GM12878 (cell line): ENCODE results near the gene TOLLIP. TPM values are rescaled to one million over a fixed set of nuclear protein-coding genes. Genes with fewer than 3 reads are reported as not detected.
"Not testable (repeated sequence)": the region's sequence is repeated elsewhere in the genome, so short reads cannot be mapped to it uniquely, and the experiment has no call there.

Experiments used
- ATAC-seq: fragments of 200-7000 bp; cut with Tn5 transposase; 3 replicates; pipeline ENCODE4 v1.9.1; 2020; ENCODE audit warnings: mild to moderate bottlenecking, moderate library complexity
- BruUV-seq: library from RNA; stranded (reverse); fragments of 400-500 nt; replicated peaks from 2 replicates; lab custom pipeline; 2021; lab: Mats Ljungman, UMichigan
- CTCF ChIA-PET: fragments of 300-600 bp; sonication (Branson Sonifier 250); formaldehyde crosslinking; extraction: SDS; loops from one replicate; lab custom pipeline; 2021; ENCODE audit warnings: inconsistent platforms; lab: Yijun Ruan, JAX
- POLR2A ChIA-PET: fragments of 350-600 bp; formaldehyde crosslinking; extraction: SDS; loops from one replicate; lab custom pipeline; 2021; ENCODE audit warnings: inconsistent platforms; lab: Charles Lee
- RAD21 ChIA-PET: fragments of 300-600 bp; sonication (Branson Sonifier 250); formaldehyde crosslinking; loops from one replicate; lab custom pipeline; 2023; ENCODE audit warnings: antibody characterized with exemption; ENCODE audit not compliant: unreplicated experiment; lab: Charles Lee
- SMC1A ChIA-PET: fragments of 300-600 bp; sonication (Branson Sonifier 250); formaldehyde crosslinking; loops from one replicate; lab custom pipeline; 2023; ENCODE audit not compliant: unreplicated experiment, uncharacterized antibody; lab: Charles Lee
- DNase-seq: peaks from one replicate; pipeline ENCODE4 v3.0.0-alpha.2; 2011; ENCODE audit warnings: low read depth, low spot score
- FAIRE-seq: peaks from 3 replicates; lab custom pipeline; 2011; peaks lifted over from hg19 to GRCh38; lab: Jason Lieb, UNC
- H2AFZ ChIP-seq: 2 replicates; pipeline ENCODE4 v1.6.0; 2011; ENCODE audit warnings: low read depth, low read length, control low read depth; ENCODE audit not compliant: control insufficient read depth
- H3K27ac ChIP-seq: 2 replicates; pipeline ENCODE4 v1.5.1; 2011; ENCODE audit warnings: control low read depth; ENCODE audit not compliant: control insufficient read depth, insufficient read depth
- H3K27me3 ChIP-seq, 2 experiments: replicated peaks in 1 of 2; 2 replicates each; pipeline versions ENCODE4 v1.6.0 to v1.6.1; 2011; ENCODE audit warnings: low read length in 1 of 2; ENCODE audit not compliant: control insufficient read depth in 2 of 2, insufficient read depth in 2 of 2
- H3K36me3 ChIP-seq, 2 experiments: 2 replicates each; pipeline ENCODE4 v1.5.1; 2011; ENCODE audit warnings: low read length in 1 of 2; ENCODE audit not compliant: control insufficient read depth in 2 of 2, insufficient read depth in 2 of 2
- H3K4me1 ChIP-seq: 2 replicates; pipeline ENCODE4 v1.6.1; 2011; ENCODE audit warnings: mild to moderate bottlenecking, low read length, moderate library complexity, mixed read lengths; ENCODE audit not compliant: control insufficient read depth, insufficient read depth
- H3K4me2 ChIP-seq: 2 replicates; pipeline ENCODE4 v1.6.0; 2011; ENCODE audit warnings: control low read depth; ENCODE audit not compliant: control insufficient read depth, insufficient read depth
- H3K4me3 ChIP-seq: fragments of 200-600 bp; sonication (generic); 2 replicates; pipeline ENCODE4 v1.5.1; 2016
- H3K79me2 ChIP-seq: 2 replicates; pipeline ENCODE4 v1.6.0; 2011; ENCODE audit warnings: low read length; ENCODE audit not compliant: control insufficient read depth, insufficient read depth
- H3K9ac ChIP-seq: 2 replicates; pipeline ENCODE4 v1.8.0; 2011; ENCODE audit warnings: low read length, control low read depth, mixed read lengths; ENCODE audit not compliant: control insufficient read depth, insufficient read depth
- H3K9me3 ChIP-seq: replicated peaks from 3 replicates; pipeline ENCODE4 v1.5.1; 2011; ENCODE audit warnings: mild to moderate bottlenecking, low read length; ENCODE audit not compliant: control insufficient read depth, insufficient read depth
- H4K20me1 ChIP-seq: 2 replicates; pipeline ENCODE4 v1.6.0; 2011; ENCODE audit not compliant: control insufficient read depth, insufficient read depth
- WGBS: methylation state at CpG from one replicate; pipeline ENCODE4 v1.1.6; 2016; ENCODE audit warnings: low lambda C conversion rate; ENCODE audit not compliant: insufficient replicate concordance, insufficient coverage; ENCODE audit errors: missing lambda C conversion rate; 5-methylcytosine and 5-hydroxymethylcytosine counted together
- in situ Hi-C: fragments of 300-500 bp; cut with MboI; formaldehyde crosslinking; loops from 9 replicates; pipeline ENCODE4 v1.14.3; 2018; ENCODE audit warnings: mixed read lengths
- intact Hi-C: fragments of 100-400 bp; cut with micrococcal nuclease; formaldehyde crosslinking; loops from one replicate; pipeline ENCODE4 v1.14.2; 2022; ENCODE audit not compliant: unreplicated experiment
- polyA plus RNA-seq, 11 experiments: library from polyadenylated mRNA; depleted of rRNA in 4 of 11; unstranded in 6 of 11; stranded (reverse) in 5 of 11; fragments of >200 nt; fragmentation: Nextera tagmentation in 4 of 11; fragmentation: Illumina TruSeq in 1 of 11; extraction: Ambion mirVana in 4 of 11; extraction: Trizol in 1 of 11; gene quantifications; 1 replicate in 1 of 11; 2 replicates in 10 of 11; pipeline versions ENCODE4 v1.2.1 to v1.2.3, GENCODE V29; 2011 to 2016; ENCODE audit warnings: inconsistent platforms in 2 of 11, missing spikeins in 2 of 11, low read depth in 1 of 11
- total RNA-seq, 4 experiments: library from RNA; depleted of rRNA in 3 of 4; stranded (reverse); fragments of >200 nt in 3 of 4; fragmentation: Illumina TruSeq in 1 of 4; extraction: Trizol in 1 of 4; gene quantifications; 2 replicates each; pipeline versions ENCODE4 v1.2.1 to v1.2.3, GENCODE V29; 2013 to 2021

Gene TOLLIP
- total and polyA plus RNA-seq, 10 of the 15 experiments (the other 5 are each of a cell fraction or from before 2014, with no cell fraction given), result 0.47 to 39.5 (median 21.6) TPM

DNA sequence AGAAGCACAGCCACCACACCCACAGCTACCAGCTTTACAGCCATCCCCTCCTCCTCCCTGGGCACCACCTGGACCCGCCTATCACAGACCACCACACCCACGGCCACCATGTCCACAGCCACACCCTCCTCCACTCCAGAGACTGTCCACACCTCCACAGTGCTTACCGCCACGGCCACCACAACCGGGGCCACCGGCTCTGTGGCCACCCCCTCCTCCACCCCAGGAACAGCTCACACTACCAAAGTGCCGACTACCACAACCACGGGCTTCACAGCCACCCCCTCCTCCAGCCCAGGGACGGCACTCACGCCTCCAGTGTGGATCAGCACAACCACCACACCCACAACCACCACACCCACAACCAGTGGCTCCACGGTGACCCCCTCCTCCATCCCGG lies 59.0 kb downstream of the TOLLIP start:
- H3K9me3 ChIP-seq, H3K79me2 ChIP-seq, H3K4me3 ChIP-seq, H3K27me3 ChIP-seq, BruUV-seq, DNase-seq, RAD21 ChIA-PET, H3K4me1 ChIP-seq, H3K27ac ChIP-seq, H2AFZ ChIP-seq, ATAC-seq, H4K20me1 ChIP-seq, intact Hi-C loops, SMC1A ChIA-PET, POLR2A ChIA-PET, H3K4me2 ChIP-seq, FAIRE-seq, CTCF ChIA-PET, in situ Hi-C loops, H3K9ac ChIP-seq, H3K36me3 ChIP-seq: not testable (repeated sequence)
- 68% methylated on average over 4 of the region's 12 CpGs for WGBS

DNA sequence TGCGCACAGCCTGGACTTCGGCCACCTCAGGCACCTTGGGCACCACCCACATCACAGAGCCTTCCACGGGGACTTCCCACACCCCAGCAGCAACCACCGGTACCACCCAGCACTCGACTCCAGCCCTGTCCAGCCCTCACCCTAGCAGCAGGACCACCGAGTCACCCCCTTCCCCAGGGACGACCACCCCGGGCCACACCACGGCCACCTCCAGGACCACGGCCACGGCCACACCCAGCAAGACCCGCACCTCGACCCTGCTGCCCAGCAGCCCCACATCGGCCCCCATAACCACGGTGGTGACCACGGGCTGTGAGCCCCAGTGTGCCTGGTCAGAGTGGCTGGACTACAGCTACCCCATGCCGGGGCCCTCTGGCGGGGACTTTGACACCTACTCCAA lies 60.5 kb downstream of the TOLLIP start:
- H3K36me3 ChIP-seq, FAIRE-seq, intact Hi-C loops, H3K9ac ChIP-seq, H3K79me2 ChIP-seq, H3K9me3 ChIP-seq, DNase-seq, SMC1A ChIA-PET, BruUV-seq, H3K27ac ChIP-seq, H4K20me1 ChIP-seq, H3K27me3 ChIP-seq, H3K4me2 ChIP-seq, H3K4me3 ChIP-seq, in situ Hi-C loops, POLR2A ChIA-PET, H2AFZ ChIP-seq, CTCF ChIA-PET, H3K4me1 ChIP-seq, RAD21 ChIA-PET, ATAC-seq: not testable (repeated sequence)
- WGBS, result 0% methylated on average over 1 of the region's 18 CpGs

DNA sequence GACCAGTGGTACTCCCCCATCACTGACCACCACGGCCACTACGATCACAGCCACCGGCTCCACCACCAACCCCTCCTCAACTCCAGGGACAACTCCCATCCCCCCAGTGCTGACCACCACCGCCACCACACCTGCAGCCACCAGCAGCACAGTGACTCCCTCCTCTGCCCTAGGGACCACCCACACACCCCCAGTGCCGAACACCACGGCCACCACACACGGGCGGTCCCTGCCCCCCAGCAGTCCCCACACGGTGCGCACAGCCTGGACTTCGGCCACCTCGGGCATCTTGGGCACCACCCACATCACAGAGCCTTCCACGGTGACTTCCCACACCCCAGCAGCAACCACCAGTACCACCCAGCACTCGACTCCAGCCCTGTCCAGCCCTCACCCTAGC lies 62.4 kb downstream of the TOLLIP start:
- H3K79me2 ChIP-seq, H3K4me1 ChIP-seq, H3K4me3 ChIP-seq, H3K9ac ChIP-seq, H3K27ac ChIP-seq, intact Hi-C loops, H2AFZ ChIP-seq, POLR2A ChIA-PET, SMC1A ChIA-PET, H3K9me3 ChIP-seq, CTCF ChIA-PET, H3K4me2 ChIP-seq, FAIRE-seq, BruUV-seq, in situ Hi-C loops, ATAC-seq, H3K27me3 ChIP-seq, DNase-seq, H4K20me1 ChIP-seq, RAD21 ChIA-PET, H3K36me3 ChIP-seq: not testable (repeated sequence)
- 87% methylated on average over 12 of the region's 14 CpGs for WGBS

DNA sequence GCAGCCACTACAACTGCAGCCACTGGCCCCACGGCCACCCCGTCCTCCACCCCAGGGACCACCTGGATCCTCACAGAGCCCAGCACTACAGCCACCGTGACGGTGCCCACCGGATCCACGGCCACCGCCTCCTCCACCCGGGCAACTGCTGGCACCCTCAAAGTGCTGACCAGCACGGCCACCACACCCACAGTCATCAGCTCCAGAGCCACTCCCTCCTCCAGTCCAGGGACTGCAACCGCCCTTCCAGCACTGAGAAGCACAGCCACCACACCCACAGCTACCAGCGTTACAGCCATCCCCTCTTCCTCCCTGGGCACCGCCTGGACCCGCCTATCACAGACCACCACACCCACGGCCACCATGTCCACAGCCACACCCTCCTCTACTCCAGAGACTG lies 63.1 kb downstream of the TOLLIP start:
- in situ Hi-C loops, CTCF ChIA-PET, POLR2A ChIA-PET, H3K36me3 ChIP-seq, ATAC-seq, FAIRE-seq, H2AFZ ChIP-seq, H3K9me3 ChIP-seq, RAD21 ChIA-PET, H3K79me2 ChIP-seq, H3K9ac ChIP-seq, DNase-seq, SMC1A ChIA-PET, H3K4me2 ChIP-seq, H3K4me3 ChIP-seq, BruUV-seq, H3K4me1 ChIP-seq, intact Hi-C loops, H3K27me3 ChIP-seq, H4K20me1 ChIP-seq, H3K27ac ChIP-seq: not testable (repeated sequence)
- 77% methylated on average over 14 of the region's 14 CpGs for WGBS
